ENCODE data around the gene B4GALT4. TPM values are rescaled to one million over a fixed set of nuclear protein-coding genes. Genes with fewer than 3 reads are reported as not detected.

B4GALT4 gene, protein sequence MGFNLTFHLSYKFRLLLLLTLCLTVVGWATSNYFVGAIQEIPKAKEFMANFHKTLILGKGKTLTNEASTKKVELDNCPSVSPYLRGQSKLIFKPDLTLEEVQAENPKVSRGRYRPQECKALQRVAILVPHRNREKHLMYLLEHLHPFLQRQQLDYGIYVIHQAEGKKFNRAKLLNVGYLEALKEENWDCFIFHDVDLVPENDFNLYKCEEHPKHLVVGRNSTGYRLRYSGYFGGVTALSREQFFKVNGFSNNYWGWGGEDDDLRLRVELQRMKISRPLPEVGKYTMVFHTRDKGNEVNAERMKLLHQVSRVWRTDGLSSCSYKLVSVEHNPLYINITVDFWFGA
- total RNA-seq (10 to 100 TPM; 14.0 to 33.7 (median 18.2) TPM), total RNA-seq (16.7 to 55.2 (median 24.2) reads per million in 29 experiments)
- 27.7 TPM for total RNA-seq (2013)

DNA sequence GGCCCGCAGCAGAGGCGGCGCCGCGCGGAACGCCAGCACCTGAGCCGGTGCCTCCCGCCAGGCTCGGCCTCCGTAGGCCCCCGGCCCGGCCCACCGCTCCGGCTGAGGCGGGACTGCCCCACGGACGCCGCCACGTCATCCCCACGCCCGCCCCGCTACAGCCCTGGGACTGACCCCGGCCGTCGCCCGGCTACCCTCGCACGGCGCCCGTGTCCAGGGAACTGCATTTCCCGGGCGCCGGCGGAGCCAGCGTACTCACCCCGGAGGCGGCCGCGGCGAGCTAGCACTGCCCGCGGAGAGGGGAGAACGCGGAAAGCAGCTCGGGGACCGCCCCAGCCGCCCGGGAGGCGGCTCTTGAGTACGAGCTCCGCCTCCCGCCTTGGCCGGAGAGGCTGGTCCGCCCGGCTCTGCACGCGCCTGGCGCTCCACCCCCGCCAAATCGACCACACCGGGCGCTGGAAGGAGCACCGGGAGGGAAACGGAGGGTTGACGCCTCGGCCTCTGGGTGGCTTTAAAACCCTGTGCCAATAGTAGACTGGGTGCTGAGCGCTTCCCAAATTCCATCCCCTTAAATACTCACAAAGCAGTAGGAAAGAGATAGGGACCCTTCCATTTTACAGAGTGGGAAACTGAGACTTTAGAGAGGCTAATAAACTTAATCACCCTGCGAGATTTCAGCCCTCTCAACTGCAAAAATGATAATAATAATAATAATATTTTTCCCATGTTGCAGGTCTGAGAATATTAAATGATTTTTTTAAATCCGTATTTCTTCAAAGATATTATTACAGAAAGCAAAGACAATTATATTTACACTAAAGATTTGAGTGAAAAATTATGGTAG lies at the start of gene B4GALT4:
Gene B4GALT4, minus strand, starts transcription at position 288 of the 844 bp plus-strand sequence. CDS start 10,779 bp downstream, outside the sequence.
- no peaks in the 10 kb centered on the region for H3K27me3 Mint-ChIP-seq
- Histone ChIP-seq H3K4me3 (ENCODE audit: control insufficient read depth in 1 of 2, extremely low read depth in 1 of 2, low read length in 1 of 2) (peak within 1 kb of the TSS; percentile 67 to 84), H3K9me3 (no peaks in the 10 kb centered on the region), H3K27me3 (replicated peaks in 1 of 2; ENCODE audit: control insufficient read depth in 2 of 2, extremely low read depth in 1 of 2, insufficient read depth in 2 of 2, low read length in 1 of 2) (no peaks in the 10 kb centered on the region), H3K27ac (ENCODE audit: low read length) (peak within 1 kb of the TSS; percentile 74), H3K36me3 (ENCODE audit: control insufficient read depth in 2 of 2, extremely low read depth in 1 of 2, insufficient read depth in 1 of 2, low read length in 1 of 2) (peaks cover 0 to 2% of the 10 kb centered on the region in 2 donors), H3K4me1 (ENCODE audit: control insufficient read depth in 1 of 2, extremely low read depth in 1 of 2, insufficient read depth in 2 of 2, low read length in 2 of 2) (peaks cover 27 to 30% of the 10 kb centered on the region in 2 experiments)
- peak within 1 kb of the TSS; percentile 82 to 89 (median 83) for H3K4me3 Mint-ChIP-seq
- ATAC-seq (replicated peaks in 1 of 4) (peak; percentile 75 to 80 (median 79)), DNase-seq (peak; percentile 7 to 74 (median 55))
- ChIA-PET CTCF (interaction anchor here (0.5 to 2.9 kb wide), 43 partner anchors 9 to 357 kb away, joined by 3 to 51 read pairs (median 3); partner anchors contain the start of genes TEX55 (in 2 of the 2), ARHGAP31 (in 1 of the 2) and IGSF11 (in 1 of the 2)), POLR2A (interaction anchor here (0.6 to 1.3 kb wide), 9 partner anchors 16 to 855 kb away, joined by 3 to 6 read pairs (median 4); no protein-coding TSS in a partner anchor)
- 0% methylated on average over 63 of the region's 70 CpGs for WGBS (ENCODE audit: insufficient coverage)
- peak within 1 kb of the TSS; percentile 82 to 94 for H3K27ac Mint-ChIP-seq
- no peaks in the 10 kb centered on the region for H3K9me3 Mint-ChIP-seq
- peaks cover 9% of the 10 kb centered on the region for H3K36me3 Mint-ChIP-seq
- H3K4me1 Mint-ChIP-seq, result peaks cover 42 to 45% (median 42%) of the 10 kb centered on the region in 3 donors

GRCh38 chr3:119289404-119289770 lies 48.7 kb upstream of the B4GALT4 start:
- DNase-seq (no peak), ATAC-seq (replicated peaks in 1 of 4) (no peak)
- Mint-ChIP-seq H3K4me1 (peaks cover 19 to 38% (median 34%) of the 10 kb centered on the region in 3 donors), H3K4me3 (no peak overlapping the region), H3K9me3 (peaks cover 13 to 19% (median 16%) of the 10 kb centered on the region in 3 donors), H3K27me3 (no peaks in the 10 kb centered on the region), H3K36me3 (peaks cover 8% of the 10 kb centered on the region), H3K27ac (no peak overlapping the region)
- no peak overlapping the region for H3K4me3 ChIP-seq (ENCODE audit: control insufficient read depth in 1 of 2, extremely low read depth in 1 of 2, low read length in 1 of 2)
- no CpG with 5 or more reads among the region's 2 CpGs for WGBS (ENCODE audit: insufficient coverage)
- H3K9me3 ChIP-seq, result peaks cover 9% of the 10 kb centered on the region
- H3K36me3 ChIP-seq (ENCODE audit: control insufficient read depth in 2 of 2, extremely low read depth in 1 of 2, insufficient read depth in 1 of 2, low read length in 1 of 2), result no peaks in the 10 kb centered on the region
- H3K4me1 ChIP-seq (ENCODE audit: control insufficient read depth in 1 of 2, extremely low read depth in 1 of 2, insufficient read depth in 2 of 2, low read length in 2 of 2), result peaks cover 9 to 29% of the 10 kb centered on the region in 2 experiments
- CTCF ChIA-PET, result interaction anchor here in 1 of 2 donors (0.6 kb wide), 1 partner anchor 102 kb away, joined by 3 read pairs; no protein-coding TSS in a partner anchor
- H3K27ac ChIP-seq (ENCODE audit: low read length), result no peak overlapping the region
- H3K27me3 ChIP-seq (replicated peaks in 1 of 2; ENCODE audit: control insufficient read depth in 2 of 2, extremely low read depth in 1 of 2, insufficient read depth in 2 of 2, low read length in 1 of 2), result peaks cover 0 to 15% of the 10 kb centered on the region in 2 experiments
- POLR2A ChIA-PET, result no interaction called here

DNA sequence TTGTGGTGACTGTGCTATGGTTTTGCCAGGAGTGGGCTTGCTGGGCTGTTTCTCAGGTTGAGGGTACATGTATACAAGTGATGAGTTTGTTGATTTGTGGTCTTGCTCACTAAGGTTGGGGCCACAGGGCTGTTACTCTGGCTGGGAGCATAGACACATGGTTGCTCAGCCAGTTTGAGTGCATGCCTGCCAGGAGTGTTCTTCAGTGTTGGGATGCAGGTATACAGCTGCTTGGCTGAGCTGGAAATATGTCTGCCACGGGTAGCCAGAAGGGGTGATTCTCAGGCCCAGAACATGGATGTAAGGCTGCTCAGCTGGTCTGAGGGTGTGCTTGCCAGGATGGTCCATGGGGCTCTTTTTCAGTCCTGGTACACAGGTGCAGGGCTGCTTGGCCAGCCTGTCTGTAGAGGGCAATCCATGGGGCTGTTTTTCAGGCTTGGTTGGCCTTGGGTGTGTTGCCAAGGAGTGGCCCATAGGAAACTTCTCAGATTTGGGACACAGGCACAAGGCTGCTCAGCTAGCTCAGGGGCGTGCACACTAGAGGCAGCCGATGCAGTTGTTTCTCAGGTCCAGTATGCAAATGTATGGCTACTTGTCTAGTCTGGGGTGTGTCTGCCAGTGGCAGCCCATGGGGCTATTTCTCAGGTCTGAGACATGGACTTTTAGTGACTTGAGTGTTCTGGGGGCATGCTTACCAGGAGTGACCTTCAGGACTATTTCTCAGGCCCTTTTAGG lies 48.2 kb upstream of the B4GALT4 start:
- no peaks in the 10 kb centered on the region for H3K36me3 ChIP-seq (ENCODE audit: control insufficient read depth in 2 of 2, extremely low read depth in 1 of 2, insufficient read depth in 1 of 2, low read length in 1 of 2)
- no peak overlapping the region for H3K27ac Mint-ChIP-seq
- H3K27me3 Mint-ChIP-seq, result no peaks in the 10 kb centered on the region
- ATAC-seq (replicated peaks in 1 of 4) (no peak), DNase-seq (no peak)
- CTCF ChIA-PET, result no interaction called here
- peaks cover 9 to 26% of the 10 kb centered on the region in 2 experiments for H3K4me1 ChIP-seq (ENCODE audit: control insufficient read depth in 1 of 2, extremely low read depth in 1 of 2, insufficient read depth in 2 of 2, low read length in 2 of 2)
- no peak overlapping the region for H3K4me3 Mint-ChIP-seq
- no peak overlapping the region for H3K4me3 ChIP-seq (ENCODE audit: control insufficient read depth in 1 of 2, extremely low read depth in 1 of 2, low read length in 1 of 2)
- H3K36me3 Mint-ChIP-seq, result peaks cover 9% of the 10 kb centered on the region
- POLR2A ChIA-PET, result no interaction called here
- peaks cover 19 to 38% (median 33%) of the 10 kb centered on the region in 3 donors for H3K4me1 Mint-ChIP-seq
- peaks cover 0 to 15% of the 10 kb centered on the region in 2 experiments for H3K27me3 ChIP-seq (replicated peaks in 1 of 2; ENCODE audit: control insufficient read depth in 2 of 2, extremely low read depth in 1 of 2, insufficient read depth in 2 of 2, low read length in 1 of 2)
- H3K27ac ChIP-seq (ENCODE audit: low read length), result no peak overlapping the region
- WGBS (ENCODE audit: insufficient coverage), result 96% methylated on average over 3 of the region's 3 CpGs
- peaks cover 13 to 20% (median 16%) of the 10 kb centered on the region in 3 donors for H3K9me3 Mint-ChIP-seq
- H3K9me3 ChIP-seq, result peaks cover 9% of the 10 kb centered on the region

DNA sequence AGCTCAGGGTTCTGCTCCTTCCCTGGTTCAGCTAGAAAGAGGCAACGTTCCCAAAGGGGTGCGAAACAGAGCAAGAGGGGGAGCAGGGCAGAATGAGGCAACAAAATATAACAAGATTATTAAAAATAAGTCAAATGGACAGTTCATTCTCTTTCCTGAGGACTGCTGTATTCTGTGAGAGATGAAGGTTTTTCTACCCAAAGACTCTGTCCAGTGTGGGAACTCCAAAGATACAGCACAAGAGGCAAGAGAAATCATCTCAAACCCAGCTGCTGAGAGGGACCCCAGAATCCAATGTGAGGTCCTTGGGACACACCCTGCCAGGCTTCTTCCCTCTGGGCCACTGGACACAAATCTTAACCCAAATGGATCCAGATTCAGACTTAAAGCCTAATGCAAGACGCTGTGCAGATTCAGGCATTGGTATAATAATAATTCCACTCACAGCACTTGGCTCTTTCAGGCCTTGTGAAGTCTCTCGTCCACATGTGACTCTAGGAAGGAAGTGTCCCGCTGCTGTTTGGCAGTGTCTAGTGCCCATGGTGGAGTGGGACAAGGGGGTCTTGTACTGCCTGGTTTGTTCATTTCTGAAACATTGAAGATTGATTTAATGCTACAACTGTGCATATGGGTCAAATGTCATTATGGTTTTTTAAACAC lies 39.0 kb upstream of the B4GALT4 start:
- H3K4me3 ChIP-seq (ENCODE audit: control insufficient read depth in 1 of 2, extremely low read depth in 1 of 2, low read length in 1 of 2), result no peak overlapping the region
- peaks cover 0 to 8% of the 10 kb centered on the region in 2 experiments for H3K4me1 ChIP-seq (ENCODE audit: control insufficient read depth in 1 of 2, extremely low read depth in 1 of 2, insufficient read depth in 2 of 2, low read length in 2 of 2)
- ATAC-seq (replicated peaks in 1 of 4), result no peak
- H3K9me3 Mint-ChIP-seq, result peaks cover 5 to 18% (median 15%) of the 10 kb centered on the region in 3 donors
- peaks cover 3 to 8% (median 3%) of the 10 kb centered on the region in 3 donors for H3K4me1 Mint-ChIP-seq
- peaks cover 9% of the 10 kb centered on the region for H3K36me3 Mint-ChIP-seq
- H3K27me3 Mint-ChIP-seq, result no peaks in the 10 kb centered on the region
- no peak overlapping the region for H3K27ac ChIP-seq (ENCODE audit: low read length)
- no peak overlapping the region for H3K4me3 Mint-ChIP-seq
- H3K36me3 ChIP-seq (ENCODE audit: control insufficient read depth in 2 of 2, extremely low read depth in 1 of 2, insufficient read depth in 1 of 2, low read length in 1 of 2), result no peaks in the 10 kb centered on the region
- no peak overlapping the region for H3K27ac Mint-ChIP-seq
- H3K27me3 ChIP-seq (replicated peaks in 1 of 2; ENCODE audit: control insufficient read depth in 2 of 2, extremely low read depth in 1 of 2, insufficient read depth in 2 of 2, low read length in 1 of 2), result peaks cover 0 to 3% of the 10 kb centered on the region in 2 experiments
- ChIA-PET CTCF (interaction anchor here in 1 of 2 donors (0.7 kb wide), 1 partner anchor 171 kb away, joined by 3 read pairs; no protein-coding TSS in a partner anchor), POLR2A (no interaction called here)
- WGBS (ENCODE audit: insufficient coverage), result 49% methylated on average over 2 of the region's 5 CpGs
- no peak for DNase-seq
- H3K9me3 ChIP-seq, result no peaks in the 10 kb centered on the region

GRCh38 chr3:119279101-119279554 lies 38.5 kb upstream of the B4GALT4 start:
- no peaks in the 10 kb centered on the region for H3K9me3 ChIP-seq
- ChIA-PET POLR2A (no interaction called here), CTCF (no interaction called here)
- no peak for DNase-seq
- ATAC-seq (replicated peaks in 1 of 4), result no peak
- Mint-ChIP-seq H3K27me3 (no peaks in the 10 kb centered on the region), H3K36me3 (peaks cover 9% of the 10 kb centered on the region), H3K9me3 (peaks cover 5 to 18% (median 15%) of the 10 kb centered on the region in 3 donors), H3K4me3 (no peak overlapping the region), H3K27ac (no peak overlapping the region), H3K4me1 (peaks cover 3 to 8% (median 3%) of the 10 kb centered on the region in 3 donors)
- H3K4me3 ChIP-seq (ENCODE audit: control insufficient read depth in 1 of 2, extremely low read depth in 1 of 2, low read length in 1 of 2), result no peak overlapping the region
- peaks cover 0 to 3% of the 10 kb centered on the region in 2 experiments for H3K27me3 ChIP-seq (replicated peaks in 1 of 2; ENCODE audit: control insufficient read depth in 2 of 2, extremely low read depth in 1 of 2, insufficient read depth in 2 of 2, low read length in 1 of 2)
- H3K4me1 ChIP-seq (ENCODE audit: control insufficient read depth in 1 of 2, extremely low read depth in 1 of 2, insufficient read depth in 2 of 2, low read length in 2 of 2), result peaks cover 0 to 8% of the 10 kb centered on the region in 2 experiments
- H3K27ac ChIP-seq (ENCODE audit: low read length), result no peak overlapping the region
- no peaks in the 10 kb centered on the region for H3K36me3 ChIP-seq (ENCODE audit: control insufficient read depth in 2 of 2, extremely low read depth in 1 of 2, insufficient read depth in 1 of 2, low read length in 1 of 2)
- WGBS (ENCODE audit: insufficient coverage), result no CpG with 5 or more reads among the region's 6 CpGs

All from T-cell (primary cell).